ENCODE data around the gene SAV1.
"Not testable (repeated sequence)": the region's sequence is repeated elsewhere in the genome, so short reads cannot be mapped to it uniquely, and the experiment has no call there.

SAV1 gene

GRCh38 chr14:50667996-50668825 is at the start of gene SAV1:
TSS of gene SAV1 (minus strand) at chr14:50668306. CDS start at chr14:50667967, 339 bp downstream.
- Mint-ChIP-seq H3K4me3 (no peak within 1 kb of the TSS), H3K4me1 (ENCODE audit: low read depth) (peaks cover 13% of the 10 kb centered on the region), H3K9me3 (ENCODE audit: low read depth) (no peaks in the 10 kb centered on the region), H3K36me3 (peaks cover 6% of the 10 kb centered on the region), H3K27me3 (no peaks in the 10 kb centered on the region), H3K27ac (peak within 1 kb of the TSS; percentile 75)

DNA sequence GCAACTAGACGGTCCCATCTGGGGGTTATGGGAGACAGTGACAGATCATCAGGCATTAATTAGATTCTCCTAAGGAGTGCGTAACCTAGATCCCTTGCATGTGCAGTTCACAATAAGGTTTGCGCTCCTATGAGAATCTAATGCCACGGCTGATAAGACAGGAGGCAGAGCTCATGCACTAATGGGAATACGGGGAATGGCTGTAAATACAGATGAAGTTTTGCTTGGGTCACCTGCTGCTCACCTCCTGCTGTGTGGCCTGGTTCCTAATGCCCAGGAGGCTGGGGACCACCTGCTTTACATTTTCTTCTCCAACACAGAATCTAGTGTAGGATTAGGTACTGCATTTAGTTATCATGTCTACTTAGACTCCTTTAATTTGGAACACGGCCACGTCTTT is 49.7 kb upstream of the SAV1 start:
- Mint-ChIP-seq H3K27me3 (no peaks in the 10 kb centered on the region), H3K4me1 (ENCODE audit: low read depth) (peaks cover 1% of the 10 kb centered on the region), H3K4me3 (no peak overlapping the region), H3K27ac (no peak overlapping the region), H3K36me3 (peaks cover 4% of the 10 kb centered on the region), H3K9me3 (ENCODE audit: low read depth) (no peaks in the 10 kb centered on the region)

- no peak overlapping the region for H3K27ac Mint-ChIP-seq
- no peak overlapping the region for H3K4me3 Mint-ChIP-seq
- no peaks in the 10 kb centered on the region for H3K4me1 Mint-ChIP-seq (ENCODE audit: low read depth)
- no peaks in the 10 kb centered on the region for H3K36me3 Mint-ChIP-seq
- H3K9me3 Mint-ChIP-seq (ENCODE audit: low read depth), result no peaks in the 10 kb centered on the region
- no peaks in the 10 kb centered on the region for H3K27me3 Mint-ChIP-seq
Measured at GRCh38 chr14:50714450-50715073, 46.5 kb upstream of the SAV1 start.

- no peak overlapping the region for H3K27ac Mint-ChIP-seq
- no peaks in the 10 kb centered on the region for H3K36me3 Mint-ChIP-seq
- no peaks in the 10 kb centered on the region for H3K4me1 Mint-ChIP-seq (ENCODE audit: low read depth)
- H3K4me3 Mint-ChIP-seq, result no peak overlapping the region
- no peaks in the 10 kb centered on the region for H3K9me3 Mint-ChIP-seq (ENCODE audit: low read depth)
- peaks cover 1% of the 10 kb centered on the region for H3K27me3 Mint-ChIP-seq
Measured at GRCh38 chr14:50711043-50711442, 42.9 kb upstream of the SAV1 start.

GRCh38 chr14:50705026-50705593 is 37.0 kb upstream of the SAV1 start:
- H3K27me3 Mint-ChIP-seq, result peaks cover 6% of the 10 kb centered on the region
- H3K4me1 Mint-ChIP-seq (ENCODE audit: low read depth), result no peaks in the 10 kb centered on the region
- no peaks in the 10 kb centered on the region for H3K9me3 Mint-ChIP-seq (ENCODE audit: low read depth)
- H3K36me3 Mint-ChIP-seq, result no peaks in the 10 kb centered on the region
- H3K4me3 Mint-ChIP-seq, result no peak overlapping the region
- no peak overlapping the region for H3K27ac Mint-ChIP-seq

DNA sequence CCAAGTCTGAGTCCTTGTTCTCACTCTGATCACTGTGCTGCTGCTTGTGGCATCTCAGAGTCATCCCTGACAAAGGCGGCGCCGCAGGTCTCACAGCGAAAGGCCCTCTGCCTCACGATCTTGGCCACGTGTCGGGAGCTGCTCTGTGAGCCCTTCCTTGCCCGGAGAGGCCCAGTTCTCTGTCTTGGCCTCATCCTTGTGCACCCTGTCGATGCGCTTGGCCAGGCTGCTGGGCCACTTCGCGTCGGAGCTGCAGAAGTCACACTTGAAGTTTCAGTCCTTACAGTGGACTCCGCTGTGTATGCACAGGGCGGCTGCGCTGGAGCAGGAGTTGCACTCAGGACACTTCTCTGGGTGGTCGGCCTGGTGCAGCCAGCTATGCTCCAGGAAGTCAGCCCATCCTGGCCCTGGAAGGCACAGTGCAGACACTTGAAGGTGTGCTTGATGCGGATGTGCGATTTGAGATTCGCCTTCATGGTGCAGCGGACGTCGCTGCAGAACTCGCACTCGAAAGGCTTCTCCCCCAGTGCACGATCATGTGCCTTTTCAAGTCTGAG is 36.4 kb upstream of the SAV1 start:
- H3K27me3 Mint-ChIP-seq, result peaks cover 6% of the 10 kb centered on the region
- H3K36me3 Mint-ChIP-seq, result no peaks in the 10 kb centered on the region
- no peak overlapping the region for H3K4me3 Mint-ChIP-seq
- no peaks in the 10 kb centered on the region for H3K9me3 Mint-ChIP-seq (ENCODE audit: low read depth)
- no peak overlapping the region for H3K27ac Mint-ChIP-seq
- H3K4me1 Mint-ChIP-seq (ENCODE audit: low read depth), result no peaks in the 10 kb centered on the region

DNA sequence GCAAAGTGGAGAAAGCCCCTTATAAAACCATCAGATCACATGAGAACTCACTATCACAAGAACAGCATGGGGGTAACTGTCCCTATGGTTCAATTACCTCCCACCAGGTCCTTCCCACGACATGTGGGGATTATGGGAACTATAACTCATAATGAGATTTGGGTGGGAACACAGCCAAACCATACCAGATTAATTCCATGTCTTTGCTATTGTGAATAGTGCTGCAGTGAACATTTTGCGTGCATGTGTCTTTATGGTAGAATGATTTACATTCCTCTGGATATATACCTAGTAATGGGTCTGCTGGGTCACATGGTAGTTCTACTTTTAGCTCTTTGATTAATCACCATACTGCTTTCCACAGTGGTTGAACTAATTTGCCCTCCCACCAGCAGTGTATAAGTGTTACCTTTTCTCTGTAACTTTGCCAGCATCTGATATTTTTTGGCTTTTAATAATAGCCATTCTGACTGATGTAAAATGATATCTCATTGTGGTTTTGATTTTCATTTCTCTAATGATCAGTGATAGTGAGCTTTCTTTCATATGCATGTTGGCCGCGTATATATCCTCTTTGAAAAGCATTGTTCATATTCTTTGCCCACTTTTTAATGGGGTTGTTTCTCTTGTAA is 29.7 kb upstream of the SAV1 start:
- H3K27me3 Mint-ChIP-seq, result peaks cover 2% of the 10 kb centered on the region
- H3K4me1 Mint-ChIP-seq (ENCODE audit: low read depth), result no peaks in the 10 kb centered on the region
- H3K4me3 Mint-ChIP-seq, result no peak overlapping the region
- H3K27ac Mint-ChIP-seq, result no peak overlapping the region
- peaks cover 4% of the 10 kb centered on the region for H3K9me3 Mint-ChIP-seq (ENCODE audit: low read depth)
- H3K36me3 Mint-ChIP-seq, result peaks cover 5% of the 10 kb centered on the region

DNA sequence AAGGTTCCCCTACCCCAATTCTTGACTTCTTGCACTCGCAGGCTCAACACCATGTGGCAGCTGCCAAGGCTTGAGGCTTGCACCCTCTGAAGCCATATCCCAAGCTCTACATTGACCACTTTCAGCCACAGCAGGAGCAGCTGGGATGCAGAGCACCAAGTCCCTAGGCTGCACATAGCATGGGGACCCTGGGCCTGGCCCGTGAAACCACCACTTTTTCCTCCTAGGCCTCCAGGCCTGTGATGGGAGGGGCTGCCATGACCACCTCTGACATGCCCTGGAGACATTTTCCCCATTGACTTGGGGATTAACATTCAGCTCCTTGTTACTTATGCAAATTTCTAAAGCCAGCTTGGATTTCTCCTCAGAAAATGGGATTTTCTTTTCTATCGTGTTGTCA is 26.2 kb upstream of the SAV1 start:
- H3K36me3 Mint-ChIP-seq; H3K4me3 Mint-ChIP-seq; H3K27me3 Mint-ChIP-seq; H3K4me1 Mint-ChIP-seq (ENCODE audit: low read depth); H3K27ac Mint-ChIP-seq; H3K9me3 Mint-ChIP-seq (ENCODE audit: low read depth): not testable (repeated sequence)

GRCh38 chr14:50688875-50689274 is 20.8 kb upstream of the SAV1 start:
- H3K4me1 Mint-ChIP-seq (ENCODE audit: low read depth), result no peaks in the 10 kb centered on the region
- H3K36me3 Mint-ChIP-seq, result peaks cover 6% of the 10 kb centered on the region
- H3K27ac Mint-ChIP-seq, result no peak overlapping the region
- H3K4me3 Mint-ChIP-seq, result no peak overlapping the region
- H3K27me3 Mint-ChIP-seq, result no peaks in the 10 kb centered on the region
- peaks cover 10% of the 10 kb centered on the region for H3K9me3 Mint-ChIP-seq (ENCODE audit: low read depth)

- peaks cover 15% of the 10 kb centered on the region for H3K4me1 Mint-ChIP-seq (ENCODE audit: low read depth)
- no peaks in the 10 kb centered on the region for H3K36me3 Mint-ChIP-seq
- H3K9me3 Mint-ChIP-seq (ENCODE audit: low read depth), result no peaks in the 10 kb centered on the region
- no peaks in the 10 kb centered on the region for H3K27me3 Mint-ChIP-seq
- H3K27ac Mint-ChIP-seq, result no peak overlapping the region
- no peak overlapping the region for H3K4me3 Mint-ChIP-seq
Measured at GRCh38 chr14:50679674-50680073, 11.6 kb upstream of the SAV1 start.

- Mint-ChIP-seq H3K4me1 (ENCODE audit: low read depth) (peaks cover 15% of the 10 kb centered on the region), H3K9me3 (ENCODE audit: low read depth) (no peaks in the 10 kb centered on the region), H3K36me3 (no peaks in the 10 kb centered on the region), H3K27me3 (no peaks in the 10 kb centered on the region), H3K27ac (no peak overlapping the region), H3K4me3 (peak overlapping the region; percentile 4)
Measured at GRCh38 chr14:50678163-50678562, 10.1 kb upstream of the SAV1 start.

- Mint-ChIP-seq H3K4me1 (ENCODE audit: low read depth) (peaks cover 15% of the 10 kb centered on the region), H3K4me3 (peak overlapping the region; percentile 73), H3K27ac (peak overlapping the region; percentile 52), H3K27me3 (no peaks in the 10 kb centered on the region), H3K36me3 (no peaks in the 10 kb centered on the region), H3K9me3 (ENCODE audit: low read depth) (no peaks in the 10 kb centered on the region)
Measured at GRCh38 chr14:50677527-50678063, 9.5 kb upstream of the SAV1 start.

DNA sequence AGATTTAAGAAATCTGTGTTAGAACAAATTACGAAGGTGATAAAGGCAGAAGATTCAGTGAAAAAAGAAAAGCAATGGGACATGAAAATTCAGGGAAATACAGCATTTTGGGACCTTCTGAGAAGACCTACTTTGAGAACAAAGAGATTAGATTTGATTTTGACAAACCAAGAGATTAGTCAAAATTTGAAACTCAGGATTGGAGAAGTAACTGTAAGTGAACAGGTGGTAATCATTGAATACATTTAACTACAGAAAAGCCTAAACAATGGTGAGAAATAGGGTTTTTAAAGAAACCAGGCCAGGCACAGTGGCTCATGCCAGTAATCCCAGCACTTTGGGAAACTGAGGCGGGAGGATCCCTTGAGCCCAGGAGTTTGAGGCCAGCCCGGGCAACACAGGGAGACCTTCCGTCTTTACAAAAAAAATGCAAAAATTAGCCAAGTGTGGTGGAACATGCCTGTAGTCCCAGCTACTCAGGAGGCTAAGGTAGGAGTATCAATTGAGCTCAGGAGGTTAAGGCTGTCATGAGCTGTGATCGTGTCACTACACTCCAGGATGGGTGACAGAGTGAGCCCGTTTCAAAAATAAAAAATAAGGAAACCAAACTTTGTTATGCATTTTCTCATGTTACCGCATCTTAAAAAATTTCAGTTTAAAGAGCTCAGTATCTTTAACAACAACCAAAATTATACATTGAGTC is 8.9 kb upstream of the SAV1 start:
- Mint-ChIP-seq H3K4me1 (ENCODE audit: low read depth) (peaks cover 15% of the 10 kb centered on the region), H3K4me3 (peak overlapping the region; percentile 73), H3K27me3 (no peaks in the 10 kb centered on the region), H3K9me3 (ENCODE audit: low read depth) (no peaks in the 10 kb centered on the region), H3K36me3 (no peaks in the 10 kb centered on the region), H3K27ac (peak overlapping the region; percentile 52)

GRCh38 chr14:50675597-50675996 is 7.5 kb upstream of the SAV1 start:
- no peak overlapping the region for H3K4me3 Mint-ChIP-seq
- H3K27ac Mint-ChIP-seq, result no peak overlapping the region
- H3K36me3 Mint-ChIP-seq, result no peaks in the 10 kb centered on the region
- no peaks in the 10 kb centered on the region for H3K9me3 Mint-ChIP-seq (ENCODE audit: low read depth)
- peaks cover 15% of the 10 kb centered on the region for H3K4me1 Mint-ChIP-seq (ENCODE audit: low read depth)
- no peaks in the 10 kb centered on the region for H3K27me3 Mint-ChIP-seq

Data from activated naive CD8-positive, alpha-beta T cell (primary cell).